SIG-M5 treated with dmso at 0.1 percent for 504 hours (cell line): Measurements from ENCODE around the gene SLC15A4.
"Not testable (repeated sequence)": the region's sequence is repeated elsewhere in the genome, so short reads cannot be mapped to it uniquely, and the experiment has no call there.

Source experiments
- DNase-seq: peaks from one replicate; lab custom pipeline; 2025; ENCODE audit not compliant: unreplicated experiment; lab: John Stamatoyannopoulos, UW

Gene SLC15A4

GRCh38 chr12:128844031-128844635 lies 20.4 kb upstream of the SLC15A4 start:
- DNase-seq: peak; percentile 83

DNA sequence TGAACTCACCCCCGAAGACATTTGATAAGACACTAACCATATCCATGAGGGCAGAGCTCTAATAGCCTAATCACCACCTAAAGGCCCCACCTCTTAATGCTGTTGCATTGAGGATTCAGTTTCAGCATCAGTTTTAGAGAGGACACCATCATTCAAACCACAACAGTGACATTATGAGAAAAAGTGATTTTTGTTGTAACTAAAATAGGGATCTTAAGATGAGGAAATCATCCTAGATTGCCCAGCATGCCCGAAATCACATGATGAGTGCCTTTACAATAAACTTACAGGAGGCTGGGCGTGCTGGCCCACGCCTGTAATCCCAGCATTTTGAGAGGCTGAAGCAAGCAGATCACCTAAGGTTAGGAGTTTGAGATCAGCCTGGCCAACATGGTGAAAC lies 19.8 kb upstream of the SLC15A4 start:
- DNase-seq: peak; percentile 53

DNA sequence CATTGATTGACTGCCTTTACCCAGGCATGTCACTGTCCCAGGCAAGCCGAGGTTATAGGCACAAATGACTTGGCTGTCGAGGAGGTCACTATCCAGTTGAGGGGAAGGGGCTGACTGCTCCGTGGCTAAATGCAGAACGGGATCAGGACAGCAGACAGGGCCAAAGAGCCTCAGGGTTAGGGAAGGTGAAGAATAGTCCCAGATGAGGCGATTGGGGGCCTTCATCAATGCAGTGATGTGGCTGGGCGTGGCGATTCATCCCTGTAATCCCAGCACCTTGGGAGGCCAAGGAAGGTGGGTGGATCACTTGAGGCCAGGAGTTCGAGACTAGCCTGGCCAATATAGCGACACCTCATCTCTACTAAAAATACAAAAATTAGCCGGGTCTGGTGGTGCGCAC lies 18.8 kb upstream of the SLC15A4 start:
- no peak for DNase-seq

GRCh38 chr12:128840862-128841468 lies 17.2 kb upstream of the SLC15A4 start:
- peak; percentile 65 for DNase-seq

GRCh38 chr12:128839885-128840284 lies 16.1 kb upstream of the SLC15A4 start:
- DNase-seq: not testable (repeated sequence)

DNA sequence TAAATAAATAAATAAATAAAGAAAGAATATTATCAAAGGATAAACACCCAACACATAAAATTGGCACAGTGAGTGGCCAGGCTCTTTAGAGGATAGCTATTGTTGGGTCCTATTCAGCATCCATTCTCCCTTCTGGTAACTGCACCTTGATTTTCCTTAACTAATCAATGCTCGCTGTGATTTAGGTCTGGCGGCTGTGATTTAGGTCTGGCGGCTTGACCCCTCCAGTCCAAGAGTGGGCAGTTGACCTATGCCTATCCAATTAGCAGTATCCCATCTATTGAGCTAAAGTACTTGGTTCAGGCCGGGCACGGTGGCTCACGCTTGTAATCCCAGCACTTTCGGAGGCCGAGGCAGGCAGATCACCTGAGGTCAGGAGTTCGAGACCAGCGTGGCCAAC lies 9.7 kb upstream of the SLC15A4 start:
- DNase-seq: no peak

DNA sequence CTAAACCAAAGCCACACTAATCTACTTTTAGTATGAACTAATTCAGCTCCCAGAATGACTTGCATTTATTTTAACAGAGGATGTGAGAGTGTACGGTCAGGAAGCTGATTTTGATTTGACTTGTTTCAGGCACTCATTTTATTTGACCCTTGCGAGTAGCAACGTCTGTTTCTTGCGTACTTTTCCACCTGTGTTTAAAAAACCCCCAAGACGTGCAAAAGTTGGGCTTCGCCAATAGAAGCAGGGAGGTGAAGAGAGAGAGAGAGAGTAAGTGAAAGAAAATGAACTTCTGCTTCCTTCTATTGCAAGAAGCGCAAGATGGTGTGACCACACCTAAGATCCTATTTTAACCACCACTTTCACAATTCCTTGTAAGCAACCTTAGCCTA lies 6.7 kb upstream of the SLC15A4 start:
- DNase-seq: peak; percentile 93

GRCh38 chr12:128829861-128830504 lies 6.2 kb upstream of the SLC15A4 start:
- DNase-seq: peak; percentile 98

DNA sequence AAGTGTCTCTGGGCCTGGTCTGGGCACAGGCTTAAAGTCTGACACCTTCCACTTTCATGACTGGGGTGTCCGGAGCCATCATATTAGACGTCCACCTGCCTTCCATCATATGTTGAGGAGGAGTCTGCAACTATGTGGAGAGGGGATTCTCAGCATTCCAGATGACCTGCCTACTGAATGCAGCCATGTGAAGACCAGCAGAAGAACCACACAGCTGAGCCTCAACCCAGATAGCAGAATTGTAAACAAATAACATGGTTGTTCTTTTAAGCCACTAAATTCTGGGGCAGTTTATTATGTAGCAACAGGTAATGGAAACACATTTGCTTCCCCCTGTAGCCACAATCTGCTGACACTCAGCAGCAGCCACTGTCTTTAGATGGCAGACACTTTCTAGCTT lies 4.0 kb upstream of the SLC15A4 start:
- DNase-seq: no peak

GRCh38 chr12:128825835-128826234 lies 2.1 kb upstream of the SLC15A4 start:
- DNase-seq: no peak

GRCh38 chr12:128823216-128823915 lies 392 bp downstream of the SLC15A4 start:
- DNase-seq: no peak

DNA sequence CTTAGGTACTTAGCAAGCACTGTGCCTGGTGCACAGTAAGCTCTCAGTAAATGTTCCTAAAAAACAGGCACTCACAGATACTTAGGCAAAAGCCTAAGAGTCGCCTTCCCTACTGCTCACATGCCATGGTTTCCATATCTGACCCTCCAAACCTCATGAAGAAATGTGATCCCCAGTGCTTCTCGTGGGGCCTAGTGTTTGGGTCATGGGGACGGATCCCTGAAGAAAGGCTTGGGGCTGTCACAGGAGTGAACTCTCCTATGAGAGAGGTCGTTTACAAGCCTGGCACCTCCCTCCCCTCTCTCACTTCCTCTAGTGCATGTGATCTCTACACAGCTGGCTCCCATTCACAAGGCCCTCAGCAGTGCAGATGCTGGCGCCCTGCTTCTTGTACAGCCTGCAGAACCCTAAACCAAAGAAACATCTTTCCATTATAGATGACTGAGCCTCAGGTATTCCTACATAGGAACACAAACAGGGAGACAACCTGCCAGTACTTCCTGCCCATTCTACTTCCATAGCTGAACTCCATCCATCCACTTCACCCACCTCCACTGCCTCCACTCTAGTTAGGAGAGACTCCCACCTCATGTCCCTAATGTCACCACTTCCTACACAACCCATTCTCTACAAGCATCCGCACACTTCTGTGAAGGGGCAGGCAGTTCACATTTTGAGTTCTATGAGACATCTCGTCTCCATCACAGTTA lies 2.9 kb downstream of the SLC15A4 start:
- DNase-seq: peak; percentile 89

DNA sequence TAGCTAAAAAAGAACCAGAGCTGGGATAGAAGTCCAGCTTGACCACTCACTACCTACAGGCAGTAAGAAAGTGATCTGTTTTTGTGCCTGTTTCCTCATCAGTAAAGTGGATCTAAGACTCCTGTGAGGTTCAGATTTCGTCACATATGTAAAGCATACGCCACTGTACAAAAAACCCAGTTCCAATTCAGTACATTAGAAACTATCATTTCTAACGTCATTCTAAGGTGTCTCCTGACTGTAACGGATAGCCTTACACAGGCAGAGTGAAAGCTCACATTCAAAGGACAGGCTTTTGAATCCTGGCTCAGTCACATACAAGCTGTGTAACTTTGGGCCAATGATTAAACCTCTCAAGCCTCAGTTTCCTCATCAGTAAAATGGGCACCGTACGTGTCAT lies 3.5 kb downstream of the SLC15A4 start:
- DNase-seq: no peak

- DNase-seq: no peak
These were observed 4.2 kb downstream of the SLC15A4 start for GRCh38 chr12:128819293-128820144.

GRCh38 chr12:128818065-128819022 lies 5.4 kb downstream of the SLC15A4 start:
- DNase-seq: peak; percentile 12

- DNase-seq: no peak
These were observed 6.4 kb downstream of the SLC15A4 start for GRCh38 chr12:128817111-128818015.

DNA sequence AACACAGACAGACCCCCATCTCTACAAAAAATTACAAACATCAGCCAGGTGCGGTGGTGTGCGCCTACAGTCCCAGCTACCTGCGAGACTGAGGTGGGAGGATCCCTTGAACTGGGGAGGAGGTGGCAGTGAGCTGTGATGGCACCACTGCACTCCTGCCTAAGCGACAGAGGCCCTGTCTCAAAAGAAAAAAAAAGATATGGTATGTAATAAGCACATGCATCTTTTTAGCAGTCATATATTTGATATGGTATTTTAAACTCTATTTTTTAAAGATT lies 7.2 kb downstream of the SLC15A4 start:
- DNase-seq: no peak

GRCh38 chr12:128815779-128816642 lies 7.7 kb downstream of the SLC15A4 start:
- DNase-seq: no peak
